Uterus (tissue), 4 donors: Measurements from ENCODE around the gene PTPRU. TPM values are rescaled to one million over a fixed set of nuclear protein-coding genes. Genes with fewer than 3 reads are reported as not detected.

Source experiments
- DNase-seq, 2 donors: peaks; one replicate each; pipeline ENCODE4 v3.0.0-alpha.2; 2019 to 2020
- H3K27ac ChIP-seq, 2 donors: fragments of 200-600 bp; sonication (generic); 1 replicate in 1 of 2; 2 replicates in 1 of 2; pipeline ENCODE4 v1.5.1; 2016 to 2018
- H3K27me3 ChIP-seq, 2 donors: fragments of 200-600 bp; sonication (generic); one replicate each; pipeline ENCODE4 v1.5.1; 2018 to 2019; ENCODE audit warnings: control low read depth in 1 of 2
- H3K36me3 ChIP-seq, 2 donors: fragments of 200-600 bp; sonication (generic); one replicate each; pipeline ENCODE4 v1.5.1; 2019; ENCODE audit warnings: control low read depth in 1 of 2
- H3K4me1 ChIP-seq, 2 donors: fragments of 200-600 bp; sonication (generic); one replicate each; pipeline ENCODE4 v1.5.1; 2018 to 2019; ENCODE audit warnings: control low read depth in 1 of 2
- H3K4me3 ChIP-seq, 2 donors: fragments of 200-600 bp; sonication (generic); 1 replicate in 1 of 2; 2 replicates in 1 of 2; pipeline ENCODE4 v1.5.1; 2018 to 2019; ENCODE audit warnings: mild to moderate bottlenecking in 1 of 2
- H3K9me3 ChIP-seq, 2 donors: fragments of 200-600 bp; sonication (generic); one replicate each; pipeline ENCODE4 v1.5.1; 2019; ENCODE audit warnings: control low read depth in 1 of 2
- CTCF ChIP-seq, 4 experiments: fragments of 200-600 bp in 2 of 4; fragments of 450-650 bp in 2 of 4; sonication (generic) in 2 of 4; IDR thresholded peaks; one replicate each; pipeline ENCODE4 v1.5.1; 2016 to 2019; ENCODE audit warnings: antibody characterized with exemption in 4 of 4, mild to moderate bottlenecking in 2 of 4, moderate library complexity in 1 of 4
- POLR2A ChIP-seq, 2 donors: fragments of 450-650 bp; IDR thresholded peaks; one replicate each; pipeline ENCODE4 v1.6.1; 2016; ENCODE audit warnings: antibody characterized with exemption in 2 of 2, mild to moderate bottlenecking in 1 of 2, moderate library complexity in 1 of 2
- intact Hi-C: fragments of 100-400 bp; cut with DNase I; formaldehyde crosslinking; loops from one replicate; pipeline ENCODE4 v1.15.1; 2023; ENCODE audit warnings: low total_unique reads
- total RNA-seq, 4 donors: library from RNA; depleted of rRNA in 3 of 4; stranded (reverse); fragments of >200 nt in 3 of 4; gene quantifications; one replicate each; pipeline versions ENCODE4 v1.1.0 to v1.2.4, GENCODE V29; 2014 to 2023
- donor health status: DM: yes; HTN: yes; CAD: no.

PTPRU gene
- total RNA-seq, 4 donors from 2014 or later = 9.5 to 48.2 (median 33.4) TPM

- H3K4me3 ChIP-seq = no peak overlapping the region
- H3K36me3 ChIP-seq = no peaks in the 10 kb centered on the region
- no peak overlapping the region for H3K27ac ChIP-seq
- no peaks in the 10 kb centered on the region for H3K27me3 ChIP-seq
- intact Hi-C loops = no loop called here
- TF ChIP-seq CTCF (IDR thresholded peaks at IDR 0.05) (no peak), POLR2A (IDR thresholded peaks at IDR 0.05) (no peak)
- DNase-seq = no peak
- H3K4me1 ChIP-seq = no peaks in the 10 kb centered on the region
- no peaks in the 10 kb centered on the region for H3K9me3 ChIP-seq
Observed at GRCh38 chr1:29331309-29331708, 95.0 kb downstream of the PTPRU start.

GRCh38 chr1:29331729-29332128 lies 95.4 kb downstream of the PTPRU start:
- Histone ChIP-seq H3K27me3 (no peaks in the 10 kb centered on the region), H3K9me3 (no peaks in the 10 kb centered on the region), H3K4me3 (no peak overlapping the region), H3K27ac (no peak overlapping the region), H3K4me1 (no peaks in the 10 kb centered on the region), H3K36me3 (no peaks in the 10 kb centered on the region)
- intact Hi-C loops = no loop called here
- TF ChIP-seq POLR2A (IDR thresholded peaks at IDR 0.05) (no peak), CTCF (IDR thresholded peaks at IDR 0.05) (no peak)
- no peak for DNase-seq

GRCh38 chr1:29332204-29332603 lies 95.9 kb downstream of the PTPRU start:
- no peaks in the 10 kb centered on the region for H3K9me3 ChIP-seq
- no peaks in the 10 kb centered on the region for H3K4me1 ChIP-seq
- TF ChIP-seq POLR2A (IDR thresholded peaks at IDR 0.05) (no peak), CTCF (IDR thresholded peaks at IDR 0.05) (no peak)
- H3K27me3 ChIP-seq = no peaks in the 10 kb centered on the region
- intact Hi-C loops = no loop called here
- H3K27ac ChIP-seq = no peak overlapping the region
- peak in 1 of 2 donors; percentile 29 for DNase-seq
- H3K4me3 ChIP-seq = no peak overlapping the region
- no peaks in the 10 kb centered on the region for H3K36me3 ChIP-seq

GRCh38 chr1:29333008-29333407 lies 96.7 kb downstream of the PTPRU start:
- TF ChIP-seq CTCF (IDR thresholded peaks at IDR 0.05) = no peak
- TF ChIP-seq POLR2A (IDR thresholded peaks at IDR 0.05) = no peak
- Histone ChIP-seq H3K27ac (no peak overlapping the region), H3K9me3 (no peaks in the 10 kb centered on the region), H3K36me3 (no peaks in the 10 kb centered on the region), H3K27me3 (no peaks in the 10 kb centered on the region), H3K4me1 (no peaks in the 10 kb centered on the region), H3K4me3 (no peak overlapping the region)
- intact Hi-C loops = no loop called here
- no peak for DNase-seq

GRCh38 chr1:29335573-29335972 lies 99.3 kb downstream of the PTPRU start:
- H3K4me3 ChIP-seq = no peak overlapping the region
- H3K27me3 ChIP-seq = no peaks in the 10 kb centered on the region
- no peaks in the 10 kb centered on the region for H3K4me1 ChIP-seq
- TF ChIP-seq POLR2A (IDR thresholded peaks at IDR 0.05) (no peak), CTCF (IDR thresholded peaks at IDR 0.05) (no peak)
- no peaks in the 10 kb centered on the region for H3K36me3 ChIP-seq
- DNase-seq = no peak
- H3K9me3 ChIP-seq = no peaks in the 10 kb centered on the region
- H3K27ac ChIP-seq = no peak overlapping the region
- intact Hi-C loops = no loop called here
